H7 (cell line): ENCODE results near the gene TP53BP2. TPM values are rescaled to one million over a fixed set of nuclear protein-coding genes. Genes with fewer than 3 reads are reported as not detected.
"Not testable (repeated sequence)": the region's sequence is repeated elsewhere in the genome, so short reads cannot be mapped to it uniquely, and the experiment has no call there.

Experiments
- DNase-seq: peaks from one replicate; pipeline ENCODE4 v3.0.0; 2012
- H3K27me3 ChIP-seq: 2 replicates; pipeline ENCODE4 v1.6.0; 2011; ENCODE audit warnings: mild to moderate bottlenecking, low read length; ENCODE audit not compliant: control insufficient read depth, insufficient read depth
- H3K36me3 ChIP-seq: replicated peaks from 2 replicates; pipeline ENCODE4 v1.5.1; 2011; ENCODE audit warnings: low read length; ENCODE audit not compliant: control insufficient read depth, insufficient read depth
- H3K4me3 ChIP-seq: 2 replicates; pipeline ENCODE4 v1.5.1; 2011; ENCODE audit warnings: low read depth, mild to moderate bottlenecking, control low read depth, low read length, moderate library complexity; ENCODE audit not compliant: insufficient read depth
- total RNA-seq: library from RNA; depleted of rRNA; stranded (reverse); fragments of >200 nt; shearing (Covaris generic); gene quantifications from 2 replicates; pipeline ENCODE4 v1.2.3, GENCODE V29; 2014

Gene TP53BP2
- total RNA-seq, 1 experiment from 2014 or later = 42.7 TPM

DNA sequence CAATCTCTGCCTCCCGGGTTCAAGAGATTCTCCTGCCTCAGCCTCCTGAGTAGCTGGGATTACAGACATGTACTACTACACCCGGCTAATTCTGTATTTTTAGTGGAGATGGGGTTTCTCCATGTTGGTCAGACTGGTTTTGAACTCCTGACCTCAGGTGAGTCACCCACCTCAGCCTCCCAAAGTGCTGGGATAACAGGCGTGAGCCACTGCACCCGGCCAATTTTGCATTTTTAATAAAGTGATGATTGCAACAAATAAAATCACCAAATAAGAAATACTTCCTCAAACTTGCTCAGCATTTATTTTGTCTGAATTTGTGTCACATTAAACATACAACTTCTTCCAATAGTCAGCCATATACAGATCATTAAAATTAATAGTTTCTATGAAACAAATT lies 35.8 kb downstream of the TP53BP2 start:
- H3K36me3 ChIP-seq = not testable (repeated sequence)

DNA sequence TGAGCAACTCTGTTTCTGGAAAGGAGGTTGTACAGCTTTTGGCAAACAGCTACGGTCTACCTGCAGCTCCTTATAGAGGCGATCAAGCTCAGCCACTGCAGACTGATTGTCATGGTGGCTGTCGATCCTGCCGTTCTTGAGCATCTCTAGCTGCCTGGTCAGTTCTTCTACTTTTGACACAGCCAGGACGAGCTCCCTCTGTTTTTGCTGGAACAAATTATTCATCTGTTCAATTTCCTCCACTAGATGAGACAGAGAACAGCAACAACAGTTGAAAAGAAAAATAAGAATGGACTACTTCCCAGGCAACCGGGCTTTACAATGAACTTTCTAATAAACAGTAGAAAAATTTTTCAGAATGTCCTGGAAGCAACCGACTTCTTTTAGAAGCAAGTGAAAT lies 42.5 kb downstream of the TP53BP2 start:
- Histone ChIP-seq H3K4me3 (no peak overlapping the region), H3K36me3 (peaks cover 24% of the 10 kb centered on the region), H3K27me3 (no peaks in the 10 kb centered on the region)
- DNase-seq = no peak

More for the DNA sequence above, 35.8 kb downstream of the TP53BP2 start:
- H3K4me3 ChIP-seq, DNase-seq, H3K27me3 ChIP-seq: not testable (repeated sequence)

GRCh38 chr1:223802602-223803001 lies 43.1 kb downstream of the TP53BP2 start:
- no peak for DNase-seq
- H3K36me3 ChIP-seq = peaks cover 25% of the 10 kb centered on the region
- H3K27me3 ChIP-seq = no peaks in the 10 kb centered on the region

DNA sequence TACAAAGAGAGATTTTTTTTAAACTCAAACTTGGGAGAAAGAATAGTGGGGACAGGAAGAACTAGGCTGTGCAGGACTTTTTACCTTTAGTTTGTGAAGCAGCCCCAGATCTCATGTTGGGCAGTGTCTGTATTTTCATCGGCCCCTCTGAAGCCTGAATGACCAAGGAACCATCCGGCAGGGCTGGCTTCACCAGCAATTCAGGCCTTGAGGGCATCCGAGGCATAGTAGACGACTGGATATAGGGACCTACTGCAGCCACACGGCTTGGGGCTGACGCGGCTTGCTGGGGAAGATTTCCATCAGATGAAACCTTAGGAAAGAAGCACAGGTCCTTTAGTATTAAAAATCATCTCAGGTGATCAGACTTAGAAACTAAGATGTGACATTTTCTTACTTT lies 43.7 kb downstream of the TP53BP2 start:
- H3K4me3 ChIP-seq = no peak overlapping the region
- H3K27me3 ChIP-seq = no peaks in the 10 kb centered on the region
- H3K36me3 ChIP-seq = peaks cover 25% of the 10 kb centered on the region
- no peak for DNase-seq

More at GRCh38 chr1:223802602-223803001, 43.1 kb downstream of the TP53BP2 start:
- H3K4me3 ChIP-seq = no peak overlapping the region

- no peak for DNase-seq
- no peak overlapping the region for H3K4me3 ChIP-seq
- H3K27me3 ChIP-seq = no peaks in the 10 kb centered on the region
- H3K36me3 ChIP-seq = peaks cover 13% of the 10 kb centered on the region
Observed at GRCh38 chr1:223796210-223796609, 49.5 kb downstream of the TP53BP2 start.

- Histone ChIP-seq H3K27me3 (no peaks in the 10 kb centered on the region), H3K4me3 (no peak overlapping the region), H3K36me3 (peaks cover 7% of the 10 kb centered on the region)
- no peak for DNase-seq
Observed at GRCh38 chr1:223794136-223794880, 51.4 kb downstream of the TP53BP2 start.

DNA sequence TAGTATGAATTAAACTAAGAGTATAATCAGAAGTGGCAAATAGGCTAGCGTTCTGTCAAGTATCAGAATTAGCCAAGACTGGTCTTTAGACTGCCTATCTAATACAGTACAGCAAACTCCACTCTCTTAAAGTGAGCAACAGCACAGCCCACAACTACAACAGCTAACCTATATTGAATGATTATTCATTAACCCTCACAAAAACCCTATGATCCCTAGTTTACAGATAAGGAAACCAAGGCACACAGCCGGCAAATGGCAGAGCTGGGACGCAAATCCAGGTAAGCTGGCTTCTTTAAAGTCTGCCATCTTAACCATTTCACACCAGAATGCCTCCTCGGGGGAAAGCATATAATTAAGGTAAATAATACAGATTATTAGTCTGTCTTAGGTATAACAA lies 52.0 kb downstream of the TP53BP2 start:
- Histone ChIP-seq H3K27me3 (no peaks in the 10 kb centered on the region), H3K4me3 (no peak overlapping the region), H3K36me3 (peaks cover 8% of the 10 kb centered on the region)
- DNase-seq = no peak

- Histone ChIP-seq H3K27me3 (no peaks in the 10 kb centered on the region), H3K4me3 (no peak overlapping the region), H3K36me3 (peaks cover 6% of the 10 kb centered on the region)
- no peak for DNase-seq
Observed at GRCh38 chr1:223792046-223792445, 53.7 kb downstream of the TP53BP2 start.

DNA sequence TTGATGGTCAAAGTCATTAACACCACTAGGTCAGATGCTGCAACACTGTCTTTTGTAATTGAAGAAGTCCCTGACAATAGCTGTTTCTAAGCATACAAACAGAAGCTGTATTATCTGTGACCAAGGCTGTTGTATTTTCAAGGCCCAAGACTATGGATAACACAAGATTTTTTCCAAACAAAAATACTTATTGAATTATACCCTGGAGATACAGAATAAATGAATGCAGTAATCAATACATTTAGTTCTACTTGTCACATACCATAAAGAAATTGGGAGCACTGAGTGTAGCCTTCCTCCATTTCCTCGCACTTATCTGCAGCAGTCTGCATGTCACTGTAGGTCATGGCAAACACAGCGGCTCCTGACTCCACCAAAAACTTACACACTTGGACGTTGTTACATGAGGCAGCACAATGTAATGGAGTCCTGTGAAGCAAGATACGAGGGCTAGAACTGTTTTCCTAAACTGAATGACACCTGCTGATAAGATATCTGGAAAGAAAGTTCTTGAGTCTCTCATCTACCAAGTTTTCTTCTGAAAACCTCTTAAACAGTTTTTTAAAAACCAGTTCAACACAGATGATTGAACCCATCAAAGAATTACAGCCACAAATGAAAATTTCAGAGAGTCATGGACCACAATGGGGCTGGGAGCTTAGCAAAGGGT lies 56.9 kb downstream of the TP53BP2 start:
- no peak for DNase-seq
- Histone ChIP-seq H3K27me3 (no peaks in the 10 kb centered on the region), H3K36me3 (peaks cover 3% of the 10 kb centered on the region; the same call in 1 of the 2 replicates), H3K4me3 (no peak overlapping the region)

- H3K27me3 ChIP-seq = no peaks in the 10 kb centered on the region
- peaks cover 3% of the 10 kb centered on the region; the same call in 1 of the 2 replicates for H3K36me3 ChIP-seq
- DNase-seq = no peak
- H3K4me3 ChIP-seq = no peak overlapping the region
Observed at GRCh38 chr1:223785808-223786207, 59.9 kb downstream of the TP53BP2 start.

- Histone ChIP-seq H3K4me3 (no peak overlapping the region), H3K36me3 (peaks cover 6% of the 10 kb centered on the region)
- no peak for DNase-seq
Observed at GRCh38 chr1:223784541-223784940, 61.2 kb downstream of the TP53BP2 start.

DNA sequence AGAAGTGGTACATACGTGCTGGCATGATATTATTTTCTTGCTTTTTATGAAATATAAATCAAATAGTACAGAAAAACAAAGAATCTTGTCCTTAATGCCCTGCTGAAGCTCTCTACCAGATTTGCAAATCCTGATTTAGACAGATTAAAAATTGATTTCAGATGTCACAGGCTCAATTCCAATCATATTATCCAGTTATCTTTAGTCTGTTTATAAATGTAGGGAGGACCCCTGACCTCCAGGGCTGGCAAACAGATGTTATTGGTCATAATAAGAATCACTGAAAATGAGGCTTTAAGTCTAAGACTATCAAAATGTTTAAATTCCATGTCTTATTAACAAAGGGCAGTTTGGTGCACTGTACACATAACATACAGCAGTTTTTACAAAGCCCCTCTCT lies 62.1 kb downstream of the TP53BP2 start:
- H3K4me3 ChIP-seq = no peak overlapping the region
- no peak for DNase-seq
- H3K36me3 ChIP-seq = peaks cover 5% of the 10 kb centered on the region
- no peaks in the 10 kb centered on the region for H3K27me3 ChIP-seq

More at GRCh38 chr1:223784541-223784940, 61.2 kb downstream of the TP53BP2 start:
- H3K27me3 ChIP-seq = no peaks in the 10 kb centered on the region

DNA sequence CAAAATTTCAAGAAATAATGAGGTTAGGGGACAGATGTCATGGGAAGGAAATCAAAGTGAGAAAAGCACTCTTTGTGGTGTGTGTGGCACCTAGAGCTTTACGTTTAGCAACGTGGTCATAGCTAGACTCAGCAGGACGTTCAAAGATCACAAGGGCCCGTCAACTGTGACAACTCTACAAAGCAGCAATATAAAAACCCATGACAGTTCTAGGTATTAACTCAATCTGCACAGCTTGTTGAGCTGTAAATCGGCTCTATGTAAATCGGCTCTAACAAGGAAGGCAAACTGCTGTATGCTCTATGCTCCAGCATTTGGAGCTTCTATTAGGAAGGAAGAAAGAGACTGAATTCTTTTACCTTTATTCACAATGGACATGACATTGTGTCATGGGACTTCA lies 64.8 kb downstream of the TP53BP2 start:
- DNase-seq = no peak

GRCh38 chr1:223780318-223780717 lies 65.4 kb downstream of the TP53BP2 start:
- Histone ChIP-seq H3K4me3 (no peak overlapping the region), H3K27me3 (no peaks in the 10 kb centered on the region), H3K36me3 (peaks cover 9% of the 10 kb centered on the region)
- no peak for DNase-seq

More for the DNA sequence above, 64.8 kb downstream of the TP53BP2 start:
- Histone ChIP-seq H3K36me3 (peaks cover 9% of the 10 kb centered on the region), H3K4me3 (no peak overlapping the region), H3K27me3 (no peaks in the 10 kb centered on the region)

DNA sequence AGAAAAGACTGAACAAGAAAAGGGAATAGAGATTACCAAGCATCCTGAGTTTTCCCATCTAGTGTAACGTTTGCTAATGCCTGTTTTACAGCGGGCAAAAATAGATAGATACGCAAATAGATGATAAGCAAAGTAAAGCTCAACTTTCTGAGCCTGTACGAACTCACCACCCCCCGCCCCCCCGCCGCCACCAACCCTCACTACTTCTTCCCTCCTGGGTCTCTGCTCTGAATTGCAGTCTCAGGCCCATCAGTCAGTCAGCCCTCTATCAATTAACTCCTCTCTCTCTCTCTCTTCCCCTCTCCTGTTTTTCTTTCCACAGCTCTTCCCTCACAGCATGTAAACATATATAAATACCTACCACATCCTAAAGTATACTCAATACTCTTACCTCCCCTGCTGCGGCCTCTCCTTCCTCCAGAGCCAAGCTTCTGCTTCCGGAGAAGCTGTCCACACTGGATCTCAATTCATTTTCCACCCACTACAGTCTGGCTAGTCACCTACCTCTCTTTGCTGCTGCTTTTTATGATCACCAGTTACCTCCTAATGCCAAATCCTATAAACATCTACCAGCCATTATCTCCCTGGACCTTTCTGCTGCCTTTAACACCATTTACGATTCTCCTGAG lies 68.8 kb downstream of the TP53BP2 start:
- Histone ChIP-seq H3K27me3 (no peaks in the 10 kb centered on the region), H3K36me3 (peaks cover 14% of the 10 kb centered on the region), H3K4me3 (no peak overlapping the region)
- DNase-seq = no peak
